Right atrium auricular region (tissue), 2 donors: ENCODE data around the gene NPAS3. TPM values are rescaled to one million over a fixed set of nuclear protein-coding genes. Genes with fewer than 3 reads are reported as not detected.

Experiments
- DNase-seq: peaks from one replicate; pipeline ENCODE4 v3.0.0-alpha.2; 2019; ENCODE audit warnings: low spot score
- H3K27ac ChIP-seq, 2 donors: fragments of 200-600 bp; sonication (generic); 1 replicate in 1 of 2; 2 replicates in 1 of 2; pipeline ENCODE4 v1.5.1; 2016 to 2019
- H3K27me3 ChIP-seq, 2 donors: fragments of 200-600 bp; sonication (generic); one replicate each; pipeline versions ENCODE4 v1.5.1 to v1.6.0; 2017 to 2019
- H3K36me3 ChIP-seq: fragments of 200-600 bp; sonication (generic); one replicate; pipeline ENCODE4 v1.5.1; 2016
- H3K4me1 ChIP-seq, 2 donors: fragments of 200-600 bp; sonication (generic); one replicate each; pipeline versions ENCODE4 v1.5.1 to v1.6.0; 2017 to 2019
- H3K4me3 ChIP-seq, 2 donors: fragments of 200-600 bp; sonication (generic); 1 replicate in 1 of 2; 2 replicates in 1 of 2; pipeline ENCODE4 v1.5.1; 2017 to 2019; ENCODE audit warnings: mild to moderate bottlenecking in 1 of 2, moderate library complexity in 1 of 2
- H3K9me3 ChIP-seq, 2 donors: fragments of 200-600 bp; sonication (generic); one replicate each; pipeline ENCODE4 v1.5.1; 2019
- CTCF ChIP-seq, 2 donors: fragments of 200-600 bp; sonication (generic); IDR thresholded peaks; one replicate each; pipeline ENCODE4 v1.5.1; 2019; ENCODE audit warnings: antibody characterized with exemption in 2 of 2
- total RNA-seq, 2 donors: library from RNA; depleted of rRNA; stranded (reverse); fragments of >200 nt; gene quantifications; one replicate each; pipeline ENCODE4 v1.1.0, GENCODE V29; 2016

Gene NPAS3
- total RNA-seq, 2 donors from 2014 or later: 0.67 to 1.3 TPM

DNA sequence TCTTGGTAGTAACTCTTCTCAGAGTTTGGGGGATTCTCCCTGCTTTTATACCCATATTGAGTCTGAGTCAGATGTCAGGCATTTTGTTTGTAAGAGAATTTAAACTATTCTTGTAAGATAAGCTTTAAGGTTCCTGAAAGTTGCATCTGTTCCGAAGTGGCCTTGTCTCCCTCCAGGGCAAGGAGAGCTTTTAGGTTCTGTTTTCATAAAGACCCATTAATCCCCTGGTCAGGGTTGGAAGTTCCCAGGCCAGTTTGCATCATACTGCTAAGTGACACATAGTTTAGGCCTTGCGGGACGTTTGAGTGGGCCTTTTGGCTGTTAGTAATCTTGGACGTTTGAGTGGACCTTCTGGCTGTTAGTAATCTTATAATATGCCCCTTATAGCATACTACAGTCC lies 396.7 kb downstream of the NPAS3 start:
- H3K9me3 ChIP-seq: peaks cover 6 to 23% of the 10 kb centered on the region in 2 donors
- TF ChIP-seq CTCF (IDR thresholded peaks at IDR 0.05): no peak
- H3K4me3 ChIP-seq: no peak overlapping the region
- H3K4me1 ChIP-seq: no peaks in the 10 kb centered on the region
- no peak overlapping the region for H3K27ac ChIP-seq
- no peaks in the 10 kb centered on the region for H3K27me3 ChIP-seq
- H3K36me3 ChIP-seq: no peaks in the 10 kb centered on the region
- no peak for DNase-seq

DNA sequence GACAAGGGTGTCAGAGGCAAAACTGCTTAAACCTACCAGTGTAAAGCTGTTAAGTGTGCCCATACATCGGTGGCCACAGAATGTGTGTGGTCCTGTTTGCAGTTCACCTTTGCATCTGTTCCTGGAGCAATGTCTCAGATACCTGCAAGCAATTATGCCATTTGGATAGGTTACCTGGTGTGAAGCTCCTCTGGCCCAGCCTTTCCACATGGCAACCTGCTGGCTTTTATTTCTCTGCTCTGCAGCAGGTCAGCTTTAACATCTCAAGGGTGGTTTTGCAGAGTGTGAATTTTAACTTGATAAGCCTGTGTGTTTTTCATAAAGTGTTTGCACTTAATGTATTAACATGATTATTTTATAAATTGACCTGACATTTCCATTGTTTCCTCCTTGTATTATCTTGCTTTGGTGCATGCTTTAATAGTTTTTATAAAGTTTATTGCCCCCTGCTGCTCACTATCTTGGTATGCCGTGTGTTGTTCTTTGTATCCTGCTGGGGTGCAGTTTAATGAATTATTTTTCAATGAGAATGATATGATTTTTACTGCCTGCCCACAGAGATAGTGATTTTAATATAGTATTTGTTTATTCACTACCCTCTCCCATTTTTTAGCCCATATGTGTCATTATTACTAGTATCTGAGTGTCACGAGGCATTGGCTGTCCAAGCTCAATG lies 403.8 kb downstream of the NPAS3 start:
- Histone ChIP-seq H3K27me3 (no peaks in the 10 kb centered on the region), H3K4me1 (no peaks in the 10 kb centered on the region), H3K27ac (no peak overlapping the region), H3K36me3 (no peaks in the 10 kb centered on the region), H3K9me3 (peaks cover 0 to 6% of the 10 kb centered on the region in 2 donors), H3K4me3 (no peak overlapping the region)
- no peak for DNase-seq
- no peak for TF ChIP-seq CTCF (IDR thresholded peaks at IDR 0.05)

DNA sequence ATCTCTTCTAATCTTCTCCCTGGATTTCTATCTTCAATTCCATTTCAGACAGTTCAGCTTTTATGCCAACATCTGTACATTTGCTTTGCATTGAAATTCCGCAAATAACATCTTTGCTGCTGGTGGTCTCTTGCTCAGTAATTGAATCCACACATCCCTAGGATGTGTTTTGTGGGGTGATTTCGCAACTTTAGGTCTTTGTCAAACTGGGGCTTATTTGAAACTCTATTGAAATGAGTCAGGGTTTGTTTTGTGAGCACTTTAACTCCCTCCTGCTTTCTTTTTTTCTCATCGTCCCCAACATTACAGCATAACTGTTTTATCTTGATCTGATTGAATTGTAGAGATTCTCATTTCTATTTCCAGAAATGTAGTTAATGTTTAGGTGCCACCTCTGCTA lies 404.3 kb downstream of the NPAS3 start:
- H3K27me3 ChIP-seq: no peaks in the 10 kb centered on the region
- no peak overlapping the region for H3K4me3 ChIP-seq
- no peak for DNase-seq
- TF ChIP-seq CTCF (IDR thresholded peaks at IDR 0.05): no peak
- H3K36me3 ChIP-seq: no peaks in the 10 kb centered on the region
- H3K9me3 ChIP-seq: peaks cover 0 to 2% of the 10 kb centered on the region in 2 donors
- H3K4me1 ChIP-seq: no peaks in the 10 kb centered on the region
- no peak overlapping the region for H3K27ac ChIP-seq

DNA sequence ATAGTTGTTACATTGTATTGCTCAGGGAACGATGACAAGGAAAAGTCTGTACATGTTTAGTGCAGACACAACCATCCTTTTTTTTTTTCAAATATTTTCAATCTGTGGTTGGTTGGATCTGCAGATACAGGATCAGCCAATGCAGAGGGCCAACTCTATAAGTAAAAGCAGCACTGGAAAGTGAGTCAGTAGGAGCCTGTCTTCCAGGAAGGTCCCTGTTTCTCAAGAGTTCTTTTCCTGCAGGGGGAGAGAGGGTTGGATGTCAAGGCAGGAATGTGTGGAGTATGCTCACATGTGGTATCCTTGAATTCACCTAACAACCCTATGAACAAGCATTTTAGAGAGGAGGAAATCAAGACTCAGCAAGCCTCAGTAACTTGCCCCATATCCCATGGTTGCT lies 409.1 kb downstream of the NPAS3 start:
- H3K27me3 ChIP-seq: no peaks in the 10 kb centered on the region
- H3K27ac ChIP-seq: no peak overlapping the region
- DNase-seq: no peak

DNA sequence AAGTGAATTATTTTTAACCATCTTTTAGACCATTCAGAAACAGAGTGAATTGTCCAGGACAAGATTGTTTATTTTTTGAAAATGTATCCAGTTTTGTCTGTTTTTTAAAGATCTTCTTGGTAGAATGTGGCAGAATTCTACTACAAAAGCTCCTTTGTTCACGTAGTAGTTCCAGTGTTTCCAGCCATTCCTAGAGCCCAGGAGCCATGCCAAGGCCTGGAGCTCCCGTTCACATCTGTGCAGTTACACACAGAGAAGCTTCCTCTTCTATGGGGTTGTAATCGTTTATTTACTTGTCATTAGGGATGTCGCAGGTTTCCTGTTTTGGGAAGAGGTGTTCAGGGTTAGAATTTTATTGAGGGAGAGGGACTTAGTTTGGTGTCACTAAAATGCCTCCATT lies 409.8 kb downstream of the NPAS3 start:
- Histone ChIP-seq H3K4me3 (no peak overlapping the region), H3K27ac (no peak overlapping the region), H3K36me3 (no peaks in the 10 kb centered on the region), H3K9me3 (no peaks in the 10 kb centered on the region), H3K27me3 (no peaks in the 10 kb centered on the region), H3K4me1 (no peaks in the 10 kb centered on the region)
- no peak for DNase-seq
- no peak for TF ChIP-seq CTCF (IDR thresholded peaks at IDR 0.05)

More for the DNA sequence above, 409.1 kb downstream of the NPAS3 start:
- no peak overlapping the region for H3K4me3 ChIP-seq
- no peaks in the 10 kb centered on the region for H3K36me3 ChIP-seq
- no peaks in the 10 kb centered on the region for H3K4me1 ChIP-seq
- no peak for TF ChIP-seq CTCF (IDR thresholded peaks at IDR 0.05)
- H3K9me3 ChIP-seq: no peaks in the 10 kb centered on the region

DNA sequence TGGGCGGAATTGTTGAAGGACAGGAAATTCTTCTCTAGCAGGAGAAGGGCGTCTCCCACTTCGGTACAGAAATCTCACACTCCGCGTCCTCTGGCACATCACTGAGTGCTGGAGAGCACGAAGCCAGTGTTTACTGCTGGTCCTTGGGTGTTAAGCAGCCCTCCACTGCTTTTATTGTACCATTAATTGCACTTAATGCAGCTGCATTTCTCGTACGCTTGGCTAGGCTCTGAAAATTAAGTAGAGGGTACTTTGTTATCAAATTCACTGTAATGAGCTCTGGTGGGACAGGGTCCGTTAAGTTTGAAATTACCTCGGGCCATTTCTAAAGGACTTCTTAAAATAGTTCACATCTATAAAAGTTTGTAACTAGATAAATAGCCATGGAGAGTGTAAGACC lies 411.2 kb downstream of the NPAS3 start:
- no peak for DNase-seq
- Histone ChIP-seq H3K27me3 (no peaks in the 10 kb centered on the region), H3K4me3 (no peak overlapping the region), H3K9me3 (no peaks in the 10 kb centered on the region), H3K27ac (no peak overlapping the region), H3K4me1 (no peaks in the 10 kb centered on the region), H3K36me3 (no peaks in the 10 kb centered on the region)
- no peak for TF ChIP-seq CTCF (IDR thresholded peaks at IDR 0.05)
